ENCODE measurements around the gene CSMD2. TPM values are rescaled to one million over a fixed set of nuclear protein-coding genes. Genes with fewer than 3 reads are reported as not detected.

The CSMD2 gene
- total RNA-seq, 2 donors from 2014 or later, result 2.8 to 3.0 TPM

- Histone ChIP-seq H3K36me3 (no peaks in the 10 kb centered on the region), H3K27me3 (replicated peaks; ENCODE audit: insufficient read depth) (no peaks in the 10 kb centered on the region), H3K27ac (no peak overlapping the region), H3K9me3 (no peaks in the 10 kb centered on the region), H3K4me3 (no peak overlapping the region), H3K4me1 (ENCODE audit: control insufficient read depth in 1 of 2, low read depth in 2 of 2) (no peaks in the 10 kb centered on the region)
- no peak for TF ChIP-seq CTCF (IDR thresholded peaks at IDR 0.05)
- ATAC-seq (ENCODE audit: insufficient number of reproducible peaks, low FRiP score, low read depth) (no peak), DNase-seq (ENCODE audit: low spot score) (no peak)
Measured at GRCh38 chr1:33864460-33865389, 300.3 kb downstream of the CSMD2 start.

- no peak within 1 kb of the TSS for H3K4me3 ChIP-seq
- no peaks in the 10 kb centered on the region for H3K27me3 ChIP-seq (replicated peaks; ENCODE audit: insufficient read depth)
- no peaks in the 10 kb centered on the region for H3K36me3 ChIP-seq
- TF ChIP-seq CTCF (IDR thresholded peaks at IDR 0.05), result no peak
- ATAC-seq (ENCODE audit: insufficient number of reproducible peaks, low FRiP score, low read depth), result no peak
- H3K4me1 ChIP-seq (ENCODE audit: control insufficient read depth in 1 of 2, low read depth in 2 of 2), result no peaks in the 10 kb centered on the region
- DNase-seq (ENCODE audit: low spot score), result no peak
- H3K9me3 ChIP-seq, result no peaks in the 10 kb centered on the region
- no peak within 1 kb of the TSS for H3K27ac ChIP-seq
Measured at GRCh38 chr1:33863779-33864178, 301.3 kb downstream of the CSMD2 start, which contains the start of gene HMGB4. Gene HMGB4, plus strand, starts transcription at chr1:33864079. Its CDS starts 113 bp downstream, at chr1:33864192.

- H3K27me3 ChIP-seq (replicated peaks; ENCODE audit: insufficient read depth), result no peaks in the 10 kb centered on the region
- H3K27ac ChIP-seq, result no peak overlapping the region
- no peak for TF ChIP-seq CTCF (IDR thresholded peaks at IDR 0.05)
- H3K4me3 ChIP-seq, result no peak overlapping the region
- no peaks in the 10 kb centered on the region for H3K9me3 ChIP-seq
- DNase-seq (ENCODE audit: low spot score) (no peak), ATAC-seq (ENCODE audit: insufficient number of reproducible peaks, low FRiP score, low read depth) (no peak)
- no peaks in the 10 kb centered on the region for H3K36me3 ChIP-seq
- H3K4me1 ChIP-seq (ENCODE audit: control insufficient read depth in 1 of 2, low read depth in 2 of 2), result no peaks in the 10 kb centered on the region
Measured at GRCh38 chr1:33860671-33861070, 304.4 kb downstream of the CSMD2 start.

- Histone ChIP-seq H3K9me3 (no peaks in the 10 kb centered on the region), H3K27me3 (replicated peaks; ENCODE audit: insufficient read depth) (no peaks in the 10 kb centered on the region), H3K36me3 (no peaks in the 10 kb centered on the region), H3K4me1 (ENCODE audit: control insufficient read depth in 1 of 2, low read depth in 2 of 2) (no peaks in the 10 kb centered on the region), H3K27ac (no peak overlapping the region), H3K4me3 (no peak overlapping the region)
- DNase-seq (ENCODE audit: low spot score), result no peak
- TF ChIP-seq CTCF (IDR thresholded peaks at IDR 0.05), result no peak
- ATAC-seq (ENCODE audit: insufficient number of reproducible peaks, low FRiP score, low read depth), result no peak
Measured at GRCh38 chr1:33854091-33854490, 310.9 kb downstream of the CSMD2 start.

GRCh38 chr1:33853431-33853830 is 311.6 kb downstream of the CSMD2 start:
- no peak overlapping the region for H3K4me3 ChIP-seq
- no peak for ATAC-seq (ENCODE audit: insufficient number of reproducible peaks, low FRiP score, low read depth)
- H3K27me3 ChIP-seq (replicated peaks; ENCODE audit: insufficient read depth), result no peaks in the 10 kb centered on the region
- H3K27ac ChIP-seq, result no peak overlapping the region
- no peaks in the 10 kb centered on the region for H3K36me3 ChIP-seq
- TF ChIP-seq CTCF (IDR thresholded peaks at IDR 0.05), result no peak
- no peaks in the 10 kb centered on the region for H3K4me1 ChIP-seq (ENCODE audit: control insufficient read depth in 1 of 2, low read depth in 2 of 2)
- DNase-seq (ENCODE audit: low spot score), result no peak
- H3K9me3 ChIP-seq, result no peaks in the 10 kb centered on the region

All from thoracic aorta (tissue), 2 donors.